Panc1 (cell line): Measurements from ENCODE around the gene SCARF1. TPM values are rescaled to one million over a fixed set of nuclear protein-coding genes. Genes with fewer than 3 reads are reported as not detected.

Source experiments
- ATAC-seq: fragments of 200-7000 bp; cut with Tn5 transposase; 2 replicates; pipeline ENCODE4 v1.9.1; 2020; ENCODE audit warnings: mild to moderate bottlenecking, moderate library complexity
- BruUV-seq: library from RNA; stranded (reverse); fragments of 400-500 nt; replicated peaks from 2 replicates; lab custom pipeline; 2021; lab: Mats Ljungman, UMichigan
- CTCF ChIA-PET: fragments of 300-600 bp; sonication (Branson Sonifier 250); formaldehyde crosslinking; loops from one replicate; lab custom pipeline; 2022; ENCODE audit warnings: antibody characterized with exemption; lab: Charles Lee
- POLR2A ChIA-PET: fragments of 300-600 bp; sonication (Branson Sonifier 250); formaldehyde crosslinking; loops from one replicate; lab custom pipeline; 2022; ENCODE audit warnings: antibody characterized with exemption; lab: Charles Lee
- DNase-seq: peaks from one replicate; pipeline ENCODE4 v3.0.0-alpha.2; 2010; ENCODE audit warnings: low read depth, low spot score
- H3K27ac ChIP-seq: 2 replicates; pipeline ENCODE4 v1.5.1; 2011; ENCODE audit warnings: mild to moderate bottlenecking, low read length, inconsistent platforms
- H3K27me3 ChIP-seq: fragments of 200-500 bp; sonication (Bioruptor generic); 2 replicates; pipeline ENCODE4 v1.6.0; 2014; ENCODE audit warnings: low read length, inconsistent platforms; ENCODE audit not compliant: control insufficient read depth, insufficient read depth
- H3K36me3 ChIP-seq: fragments of 200-500 bp; sonication (Bioruptor generic); 2 replicates; pipeline ENCODE4 v1.5.1; 2014; ENCODE audit warnings: inconsistent platforms, mild to moderate bottlenecking, low read length, moderate library complexity; ENCODE audit not compliant: control insufficient read depth, insufficient read depth
- H3K4me1 ChIP-seq: 2 replicates; pipeline ENCODE4 v1.5.1; 2011; ENCODE audit warnings: inconsistent platforms, mild to moderate bottlenecking, low read length, moderate library complexity; ENCODE audit not compliant: control insufficient read depth, insufficient read depth
- H3K4me3 ChIP-seq, 2 experiments: 2 replicates each; pipeline ENCODE4 v1.5.1; 2011 to 2012; ENCODE audit warnings: low read depth in 2 of 2, low read length in 2 of 2, mild to moderate bottlenecking in 2 of 2, inconsistent platforms in 1 of 2, moderate library complexity in 1 of 2
- H3K9me3 ChIP-seq: fragments of 200-500 bp; sonication (Bioruptor generic); 2 replicates; pipeline ENCODE4 v1.5.1; 2014; ENCODE audit warnings: low read depth, mild to moderate bottlenecking, inconsistent platforms, low read length, moderate library complexity; ENCODE audit not compliant: control insufficient read depth, insufficient read depth
- POLR2AphosphoS5 ChIP-seq: IDR thresholded peaks from 2 replicates; pipeline ENCODE4 v1.6.1; 2012; ENCODE audit warnings: mild to moderate bottlenecking, low read depth, low read length, moderate library complexity
- SIN3A ChIP-seq: IDR thresholded peaks from 2 replicates; pipeline ENCODE4 v1.6.1; 2012; ENCODE audit warnings: low read depth, mild to moderate bottlenecking, low read length, moderate library complexity, borderline replicate concordance; ENCODE audit not compliant: insufficient read depth
- TCF7L2 ChIP-seq: IDR thresholded peaks from 2 replicates; pipeline ENCODE4 v1.6.1; 2011; ENCODE audit warnings: mild to moderate bottlenecking, low read depth, low read length, inconsistent platforms
- in situ Hi-C: cut with HindIII; loops from 2 replicates; pipeline ENCODE4 v1.10.0; 2016; ENCODE audit warnings: low sequenced_read_pairs, low pct_unique_long_range_greater_than_20kb
- intact Hi-C: fragments of 100-400 bp; cut with micrococcal nuclease; formaldehyde crosslinking; loops from one replicate; pipeline ENCODE4 v1.10.0; 2022; ENCODE audit not compliant: unreplicated experiment
- total RNA-seq: library from RNA; stranded (reverse); gene quantifications from one replicate; pipeline ENCODE4 v1.2.1, GENCODE V29; 2021; ENCODE audit not compliant: unreplicated experiment
- TF ChIP-seq, protein P1 (sequence below), 2 experiments: IDR thresholded peaks; 2 replicates each; pipeline ENCODE4 v1.6.1; 2011 to 2012; ENCODE audit warnings: low read depth in 2 of 2, control low read depth in 1 of 2, low read length in 1 of 2, mild to moderate bottlenecking in 1 of 2, moderate library complexity in 1 of 2; ENCODE audit not compliant: insufficient read depth in 1 of 2
- TF ChIP-seq, protein P2 (sequence below): fragments of 450-650 bp; IDR thresholded peaks from 2 replicates; pipeline ENCODE4 v1.5.1; 2017; ENCODE audit warnings: mild to moderate bottlenecking

The SCARF1 gene
- total RNA-seq, 1 experiment from 2014 or later, result 6.6 TPM

DNA sequence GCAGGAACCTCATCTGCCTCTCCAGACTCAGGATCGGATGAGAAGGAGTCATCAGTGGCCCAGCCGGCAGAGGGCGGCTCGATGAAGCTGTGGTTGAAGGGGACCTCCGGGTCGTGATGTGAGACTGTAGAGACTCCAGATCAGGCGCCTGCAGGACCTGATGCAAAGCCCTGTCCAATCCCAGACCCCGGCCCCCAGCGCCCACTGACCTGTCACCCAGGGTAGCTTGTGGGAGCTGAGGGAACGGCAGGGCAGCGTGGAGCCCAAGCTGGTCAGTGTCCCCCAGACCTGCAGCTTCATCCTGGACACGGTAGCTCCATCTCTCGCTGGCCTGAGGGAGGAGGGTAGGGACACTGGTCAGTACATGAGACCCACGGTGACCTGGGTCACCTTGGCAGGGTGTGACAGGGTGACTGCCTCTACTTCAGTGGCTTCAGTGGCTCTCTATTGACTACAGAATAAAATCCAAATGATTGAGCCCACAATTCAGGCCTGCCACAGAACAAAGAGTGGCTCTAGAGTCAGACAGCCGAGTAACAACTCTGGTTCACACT is 8.7 kb downstream of the SCARF1 start:
- H3K27me3 ChIP-seq, result no peaks in the 10 kb centered on the region
- POLR2A ChIA-PET, result interaction anchor here (0.6 kb wide), 1 partner anchor 103 kb away, joined by 4 read pairs; no protein-coding TSS in a partner anchor
- no peak overlapping the region for H3K27ac ChIP-seq
- H3K4me3 ChIP-seq, result no peak overlapping the region
- ATAC-seq (no peak), DNase-seq (no peak)
- BruUV-seq, result no TSS peak
- peaks cover 3% of the 10 kb centered on the region; the same call in 1 of the 2 replicates for H3K4me1 ChIP-seq
- H3K9me3 ChIP-seq, result no peaks in the 10 kb centered on the region
- CTCF ChIA-PET, result no interaction called here
- in situ Hi-C loops, result no loop called here
- intact Hi-C loops, result no loop called here
- H3K36me3 ChIP-seq, result no peaks in the 10 kb centered on the region
- TF ChIP-seq, protein P1, sequence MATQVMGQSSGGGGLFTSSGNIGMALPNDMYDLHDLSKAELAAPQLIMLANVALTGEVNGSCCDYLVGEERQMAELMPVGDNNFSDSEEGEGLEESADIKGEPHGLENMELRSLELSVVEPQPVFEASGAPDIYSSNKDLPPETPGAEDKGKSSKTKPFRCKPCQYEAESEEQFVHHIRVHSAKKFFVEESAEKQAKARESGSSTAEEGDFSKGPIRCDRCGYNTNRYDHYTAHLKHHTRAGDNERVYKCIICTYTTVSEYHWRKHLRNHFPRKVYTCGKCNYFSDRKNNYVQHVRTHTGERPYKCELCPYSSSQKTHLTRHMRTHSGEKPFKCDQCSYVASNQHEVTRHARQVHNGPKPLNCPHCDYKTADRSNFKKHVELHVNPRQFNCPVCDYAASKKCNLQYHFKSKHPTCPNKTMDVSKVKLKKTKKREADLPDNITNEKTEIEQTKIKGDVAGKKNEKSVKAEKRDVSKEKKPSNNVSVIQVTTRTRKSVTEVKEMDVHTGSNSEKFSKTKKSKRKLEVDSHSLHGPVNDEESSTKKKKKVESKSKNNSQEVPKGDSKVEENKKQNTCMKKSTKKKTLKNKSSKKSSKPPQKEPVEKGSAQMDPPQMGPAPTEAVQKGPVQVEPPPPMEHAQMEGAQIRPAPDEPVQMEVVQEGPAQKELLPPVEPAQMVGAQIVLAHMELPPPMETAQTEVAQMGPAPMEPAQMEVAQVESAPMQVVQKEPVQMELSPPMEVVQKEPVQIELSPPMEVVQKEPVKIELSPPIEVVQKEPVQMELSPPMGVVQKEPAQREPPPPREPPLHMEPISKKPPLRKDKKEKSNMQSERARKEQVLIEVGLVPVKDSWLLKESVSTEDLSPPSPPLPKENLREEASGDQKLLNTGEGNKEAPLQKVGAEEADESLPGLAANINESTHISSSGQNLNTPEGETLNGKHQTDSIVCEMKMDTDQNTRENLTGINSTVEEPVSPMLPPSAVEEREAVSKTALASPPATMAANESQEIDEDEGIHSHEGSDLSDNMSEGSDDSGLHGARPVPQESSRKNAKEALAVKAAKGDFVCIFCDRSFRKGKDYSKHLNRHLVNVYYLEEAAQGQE (IDR thresholded peaks at IDR 0.05; ENCODE audit: insufficient read depth in 1 of 2, low read depth in 2 of 2, low read length in 1 of 2), result no peak
- TF ChIP-seq, protein P2, sequence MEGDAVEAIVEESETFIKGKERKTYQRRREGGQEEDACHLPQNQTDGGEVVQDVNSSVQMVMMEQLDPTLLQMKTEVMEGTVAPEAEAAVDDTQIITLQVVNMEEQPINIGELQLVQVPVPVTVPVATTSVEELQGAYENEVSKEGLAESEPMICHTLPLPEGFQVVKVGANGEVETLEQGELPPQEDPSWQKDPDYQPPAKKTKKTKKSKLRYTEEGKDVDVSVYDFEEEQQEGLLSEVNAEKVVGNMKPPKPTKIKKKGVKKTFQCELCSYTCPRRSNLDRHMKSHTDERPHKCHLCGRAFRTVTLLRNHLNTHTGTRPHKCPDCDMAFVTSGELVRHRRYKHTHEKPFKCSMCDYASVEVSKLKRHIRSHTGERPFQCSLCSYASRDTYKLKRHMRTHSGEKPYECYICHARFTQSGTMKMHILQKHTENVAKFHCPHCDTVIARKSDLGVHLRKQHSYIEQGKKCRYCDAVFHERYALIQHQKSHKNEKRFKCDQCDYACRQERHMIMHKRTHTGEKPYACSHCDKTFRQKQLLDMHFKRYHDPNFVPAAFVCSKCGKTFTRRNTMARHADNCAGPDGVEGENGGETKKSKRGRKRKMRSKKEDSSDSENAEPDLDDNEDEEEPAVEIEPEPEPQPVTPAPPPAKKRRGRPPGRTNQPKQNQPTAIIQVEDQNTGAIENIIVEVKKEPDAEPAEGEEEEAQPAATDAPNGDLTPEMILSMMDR, result no peak
- TF ChIP-seq TCF7L2 (no peak), SIN3A (no peak), POLR2AphosphoS5 (no peak)

DNA sequence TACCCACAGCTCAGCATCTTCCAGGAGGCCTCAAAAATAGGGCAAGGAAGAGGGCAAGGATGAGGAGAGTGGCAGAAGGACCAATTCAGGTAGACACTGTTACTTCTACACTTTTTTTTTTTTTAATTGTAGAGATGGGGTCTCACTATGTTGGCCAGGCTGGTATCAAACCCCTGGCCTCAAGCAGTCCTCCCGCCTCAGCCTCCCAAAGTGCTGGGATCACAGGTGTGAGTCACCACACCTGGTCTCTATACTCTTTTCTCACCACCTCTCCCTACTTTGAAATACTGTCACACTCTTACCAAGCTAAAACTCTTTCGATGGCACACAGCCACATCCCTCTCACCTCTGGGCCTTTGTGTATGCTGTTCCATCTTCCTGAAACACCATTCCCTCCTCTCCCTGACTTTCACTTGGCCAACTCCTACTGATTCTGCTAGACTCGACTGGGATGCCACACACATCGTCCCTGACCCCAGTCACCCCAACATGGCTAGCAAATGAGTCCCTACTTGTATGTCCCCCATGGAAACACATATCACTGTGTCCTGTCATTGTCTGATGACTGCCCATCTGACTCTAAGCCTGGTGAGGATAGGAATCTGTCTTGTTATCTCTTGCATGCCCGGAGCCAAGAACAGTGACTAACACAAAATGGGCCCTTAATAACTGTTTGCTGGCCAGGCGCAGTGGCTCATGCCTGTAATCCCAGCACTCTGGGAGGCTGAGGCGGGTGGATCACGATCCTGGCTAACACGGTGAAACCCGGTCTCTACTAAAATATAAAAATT is 9.7 kb downstream of the SCARF1 start:
- intact Hi-C loops, result no loop called here
- in situ Hi-C loops, result no loop called here
- Histone ChIP-seq H3K4me3 (no peak overlapping the region), H3K4me1 (peaks cover 3% of the 10 kb centered on the region; the same call in 1 of the 2 replicates), H3K36me3 (no peaks in the 10 kb centered on the region), H3K9me3 (no peaks in the 10 kb centered on the region), H3K27me3 (no peaks in the 10 kb centered on the region), H3K27ac (no peak overlapping the region)
- DNase-seq (no peak), ATAC-seq (no peak)
- ChIA-PET CTCF (no interaction called here), POLR2A (interaction anchor here (0.6 kb wide), 1 partner anchor 21 kb away, joined by 3 read pairs; no protein-coding TSS in a partner anchor)
- TF ChIP-seq SIN3A, result no peak
- TF ChIP-seq POLR2AphosphoS5, result no peak
- no peak for TF ChIP-seq TCF7L2
- BruUV-seq, result no TSS peak
